Upper lobe of right lung (tissue), 1 donor: Measurements from ENCODE around the gene ANKH. TPM values are rescaled to one million over a fixed set of nuclear protein-coding genes. Genes with fewer than 3 reads are reported as not detected.

Experiments used
- ATAC-seq: fragments of 200-7000 bp; cut with Tn5 transposase; one replicate; pipeline ENCODE4 v1.9.1; 2020; ENCODE audit warnings: mild to moderate bottlenecking, moderate library complexity
- DNase-seq: peaks from one replicate; pipeline ENCODE4 v3.0.0-alpha.2; 2020
- H3K27ac ChIP-seq: fragments of 200-600 bp; one replicate; pipeline ENCODE4 v1.8.0; 2022
- H3K27me3 ChIP-seq: fragments of 200-600 bp; one replicate; pipeline ENCODE4 v1.8.0; 2022; ENCODE audit warnings: mild to moderate bottlenecking
- H3K36me3 ChIP-seq: fragments of 200-600 bp; one replicate; pipeline ENCODE4 v1.8.0; 2022
- H3K4me1 ChIP-seq: fragments of 200-600 bp; one replicate; pipeline ENCODE4 v1.8.0; 2022
- H3K4me3 ChIP-seq: fragments of 200-600 bp; one replicate; pipeline ENCODE4 v1.8.0; 2022; ENCODE audit warnings: mild to moderate bottlenecking
- H3K9me3 ChIP-seq: fragments of 200-600 bp; one replicate; pipeline ENCODE4 v1.8.0; 2022
- intact Hi-C: fragments of 100-400 bp; cut with DNase I; formaldehyde crosslinking; loops from one replicate; pipeline ENCODE4 v1.11.0; 2022
- microRNA-seq: library from miRNA; unstranded; fragments of <30 nt; microRNA quantifications from one replicate; pipeline ENCODE4 v1.2.0, GENCODE V29; 2020; ENCODE audit warnings: borderline microRNAs expressed
- total RNA-seq: library from RNA; stranded (reverse); fragmentation: NEBNext Ultra II Directional; extraction: Animal tissue kit (Norgen Biotek cat#: 25700); gene quantifications from one replicate; pipeline ENCODE4 v1.2.1, GENCODE V29; 2021
- TF ChIP-seq, protein P1 (sequence below): fragments of 200-600 bp; IDR thresholded peaks from one replicate; pipeline ENCODE4 v1.8.0; 2022; ENCODE audit warnings: antibody characterized with exemption
- donor health status: DM: no; HTN: yes; CAD: no; lungs with severe emphysema.

The ANKH gene
- total RNA-seq, 1 donor from 2014 or later, result 67.2 TPM

DNA sequence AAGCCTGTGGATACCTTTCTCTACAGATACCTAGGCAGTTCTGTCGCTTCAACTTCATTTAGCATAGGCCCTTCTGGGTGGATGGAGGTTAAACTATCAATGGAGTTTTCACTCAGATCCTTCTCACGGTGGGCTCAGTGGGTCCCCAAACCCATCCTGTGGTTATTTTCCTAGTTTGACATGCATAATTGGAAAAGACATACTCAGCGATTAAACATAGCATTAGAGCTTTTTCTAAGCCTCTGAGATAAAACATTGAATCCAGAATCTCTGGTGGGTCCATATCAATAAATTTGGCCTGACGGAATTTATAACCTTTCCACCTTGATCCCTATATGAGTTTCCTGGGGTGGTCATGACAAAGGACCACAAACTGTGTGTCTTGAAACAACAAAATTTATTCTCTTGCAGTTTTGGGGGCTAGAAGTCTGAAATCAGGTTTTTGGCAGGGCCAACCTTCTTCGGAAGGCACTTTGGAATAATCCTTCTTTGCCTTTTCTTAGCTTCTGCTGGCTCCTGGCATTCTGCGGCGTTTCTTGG is 208.8 kb downstream of the ANKH start:
- DNase-seq (no peak), ATAC-seq (no peak)
- H3K4me1 ChIP-seq, result peaks cover 34% of the 10 kb centered on the region
- no peaks in the 10 kb centered on the region for H3K36me3 ChIP-seq
- H3K4me3 ChIP-seq, result no peak overlapping the region
- no peak overlapping the region for H3K27ac ChIP-seq
- H3K9me3 ChIP-seq, result no peaks in the 10 kb centered on the region
- intact Hi-C loops, result no loop called here
- no peaks in the 10 kb centered on the region for H3K27me3 ChIP-seq
- TF ChIP-seq, protein P1, sequence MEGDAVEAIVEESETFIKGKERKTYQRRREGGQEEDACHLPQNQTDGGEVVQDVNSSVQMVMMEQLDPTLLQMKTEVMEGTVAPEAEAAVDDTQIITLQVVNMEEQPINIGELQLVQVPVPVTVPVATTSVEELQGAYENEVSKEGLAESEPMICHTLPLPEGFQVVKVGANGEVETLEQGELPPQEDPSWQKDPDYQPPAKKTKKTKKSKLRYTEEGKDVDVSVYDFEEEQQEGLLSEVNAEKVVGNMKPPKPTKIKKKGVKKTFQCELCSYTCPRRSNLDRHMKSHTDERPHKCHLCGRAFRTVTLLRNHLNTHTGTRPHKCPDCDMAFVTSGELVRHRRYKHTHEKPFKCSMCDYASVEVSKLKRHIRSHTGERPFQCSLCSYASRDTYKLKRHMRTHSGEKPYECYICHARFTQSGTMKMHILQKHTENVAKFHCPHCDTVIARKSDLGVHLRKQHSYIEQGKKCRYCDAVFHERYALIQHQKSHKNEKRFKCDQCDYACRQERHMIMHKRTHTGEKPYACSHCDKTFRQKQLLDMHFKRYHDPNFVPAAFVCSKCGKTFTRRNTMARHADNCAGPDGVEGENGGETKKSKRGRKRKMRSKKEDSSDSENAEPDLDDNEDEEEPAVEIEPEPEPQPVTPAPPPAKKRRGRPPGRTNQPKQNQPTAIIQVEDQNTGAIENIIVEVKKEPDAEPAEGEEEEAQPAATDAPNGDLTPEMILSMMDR, result no peak

- no peak for ATAC-seq
- Histone ChIP-seq H3K4me3 (no peak overlapping the region), H3K27me3 (no peaks in the 10 kb centered on the region), H3K27ac (no peak overlapping the region), H3K9me3 (no peaks in the 10 kb centered on the region), H3K4me1 (peaks cover 15% of the 10 kb centered on the region), H3K36me3 (no peaks in the 10 kb centered on the region)
- TF ChIP-seq, protein P1, result no peak
- DNase-seq, result no peak
- intact Hi-C loops, result no loop called here
Measured at GRCh38 chr5:14660833-14661232, 210.7 kb downstream of the ANKH start.

DNA sequence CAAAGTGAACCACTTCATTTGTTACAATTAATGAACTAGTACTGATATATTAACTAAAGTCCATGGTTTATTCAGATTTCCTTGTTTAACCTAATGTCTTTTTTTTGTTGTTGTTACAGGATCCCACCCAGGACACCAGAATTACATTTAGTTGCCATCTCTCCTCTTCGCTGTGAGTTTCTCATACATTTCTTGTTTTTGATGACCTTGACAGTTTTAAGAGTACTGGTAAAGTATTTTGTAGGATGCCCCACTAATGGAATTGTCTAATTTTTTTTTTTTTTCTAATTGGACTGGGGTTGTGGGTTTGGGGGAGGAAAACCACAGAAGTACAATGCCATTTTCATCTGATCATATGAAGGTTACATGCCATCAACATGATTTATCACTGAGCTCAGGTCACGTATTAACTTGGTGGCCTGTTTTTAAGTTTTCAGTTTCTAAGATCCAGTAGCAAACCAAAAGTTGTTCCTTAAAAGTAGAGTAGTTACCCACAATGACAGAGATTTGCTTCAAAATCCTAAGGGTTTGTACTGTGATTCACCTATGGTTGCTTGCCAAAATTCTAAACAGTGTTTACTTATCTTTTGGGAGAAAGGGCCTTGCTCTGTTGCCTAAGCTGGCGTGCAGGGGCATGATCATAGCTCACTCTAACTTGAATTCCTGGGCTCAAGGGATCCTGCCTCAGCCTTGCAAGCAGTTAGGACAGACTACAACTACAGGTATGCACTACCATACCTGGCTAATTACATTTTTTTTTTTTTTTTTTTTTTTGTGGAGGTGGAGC is 211.6 kb downstream of the ANKH start:
- H3K4me1 ChIP-seq, result peaks cover 9% of the 10 kb centered on the region
- H3K27me3 ChIP-seq, result no peaks in the 10 kb centered on the region
- H3K27ac ChIP-seq, result no peak overlapping the region
- no peaks in the 10 kb centered on the region for H3K9me3 ChIP-seq
- H3K36me3 ChIP-seq, result no peaks in the 10 kb centered on the region
- H3K4me3 ChIP-seq, result no peak overlapping the region
- no peak for DNase-seq
- intact Hi-C loops, result no loop called here
- TF ChIP-seq, protein P1, result no peak
- ATAC-seq, result no peak

- Histone ChIP-seq H3K4me1 (no peaks in the 10 kb centered on the region), H3K27ac (no peak overlapping the region), H3K9me3 (no peaks in the 10 kb centered on the region), H3K36me3 (no peaks in the 10 kb centered on the region), H3K27me3 (no peaks in the 10 kb centered on the region), H3K4me3 (no peak overlapping the region)
- TF ChIP-seq, protein P1, result no peak
- ATAC-seq (no peak), DNase-seq (no peak)
- intact Hi-C loops, result no loop called here
Measured at GRCh38 chr5:14656898-14657297, 214.7 kb downstream of the ANKH start.

GRCh38 chr5:14655146-14655741 is 216.3 kb downstream of the ANKH start:
- Histone ChIP-seq H3K36me3 (no peaks in the 10 kb centered on the region), H3K9me3 (no peaks in the 10 kb centered on the region), H3K4me3 (no peak overlapping the region), H3K4me1 (no peaks in the 10 kb centered on the region), H3K27me3 (no peaks in the 10 kb centered on the region), H3K27ac (no peak overlapping the region)
- intact Hi-C loops, result no loop called here
- TF ChIP-seq, protein P1, result no peak
- DNase-seq, result no peak
- no peak for ATAC-seq

Small RNAs within 50 kb of the gene (microRNA-seq; reads per million reads assigned to microRNA genes)
- not detected for gene MIR4637

Other genes with a start within 250 kb of the ANKH start
- 30.0 TPM for gene OTULIN, start 207.1 kb downstream of the ANKH start, total RNA-seq